HL-60 (cell line): Measurements from ENCODE around the gene PLA2R1.

Experiments
- GABPA ChIP-seq: IDR thresholded peaks from 2 replicates; pipeline ENCODE4 v1.6.1; 2012; ENCODE audit warnings: low read depth
- POLR2AphosphoS5 ChIP-seq: IDR thresholded peaks from 2 replicates; pipeline ENCODE4 v1.6.1; 2012; ENCODE audit warnings: low read depth
- SPI1 ChIP-seq: IDR thresholded peaks from 2 replicates; pipeline ENCODE4 v1.6.1; 2012; ENCODE audit warnings: low read depth, mild to moderate bottlenecking, borderline replicate concordance
- TF ChIP-seq, protein P1 (sequence below): IDR thresholded peaks from one replicate; pipeline ENCODE4 v1.5.1; 2011; ENCODE audit warnings: low read length, control low read depth, inconsistent platforms; ENCODE audit not compliant: insufficient read depth
- TF ChIP-seq, protein P2 (sequence below): IDR thresholded peaks from 2 replicates; pipeline ENCODE4 v1.6.1; 2012; ENCODE audit warnings: low read depth; ENCODE audit not compliant: insufficient replicate concordance

DNA sequence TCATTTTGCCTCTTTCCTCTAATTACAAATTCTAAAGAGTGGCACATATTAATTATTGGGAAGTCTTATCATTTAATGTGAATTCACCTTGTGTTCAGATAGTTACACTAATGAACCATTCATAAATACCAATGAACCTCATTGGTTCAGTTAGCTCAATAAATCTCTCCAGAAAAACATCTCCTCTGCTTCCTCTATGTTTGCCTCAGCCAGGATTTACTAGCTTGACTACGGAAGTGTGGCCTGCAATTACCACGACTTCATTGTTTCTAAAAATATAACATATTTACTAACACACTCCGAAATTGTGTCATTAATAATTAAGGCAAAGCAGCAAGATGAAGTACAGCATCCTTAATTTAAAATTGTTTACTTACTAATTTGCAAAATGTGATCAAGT is 103.3 kb downstream of the PLA2R1 start:
- TF ChIP-seq, protein P1, sequence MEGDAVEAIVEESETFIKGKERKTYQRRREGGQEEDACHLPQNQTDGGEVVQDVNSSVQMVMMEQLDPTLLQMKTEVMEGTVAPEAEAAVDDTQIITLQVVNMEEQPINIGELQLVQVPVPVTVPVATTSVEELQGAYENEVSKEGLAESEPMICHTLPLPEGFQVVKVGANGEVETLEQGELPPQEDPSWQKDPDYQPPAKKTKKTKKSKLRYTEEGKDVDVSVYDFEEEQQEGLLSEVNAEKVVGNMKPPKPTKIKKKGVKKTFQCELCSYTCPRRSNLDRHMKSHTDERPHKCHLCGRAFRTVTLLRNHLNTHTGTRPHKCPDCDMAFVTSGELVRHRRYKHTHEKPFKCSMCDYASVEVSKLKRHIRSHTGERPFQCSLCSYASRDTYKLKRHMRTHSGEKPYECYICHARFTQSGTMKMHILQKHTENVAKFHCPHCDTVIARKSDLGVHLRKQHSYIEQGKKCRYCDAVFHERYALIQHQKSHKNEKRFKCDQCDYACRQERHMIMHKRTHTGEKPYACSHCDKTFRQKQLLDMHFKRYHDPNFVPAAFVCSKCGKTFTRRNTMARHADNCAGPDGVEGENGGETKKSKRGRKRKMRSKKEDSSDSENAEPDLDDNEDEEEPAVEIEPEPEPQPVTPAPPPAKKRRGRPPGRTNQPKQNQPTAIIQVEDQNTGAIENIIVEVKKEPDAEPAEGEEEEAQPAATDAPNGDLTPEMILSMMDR: no peak
- no peak for TF ChIP-seq GABPA
- TF ChIP-seq, protein P2, sequence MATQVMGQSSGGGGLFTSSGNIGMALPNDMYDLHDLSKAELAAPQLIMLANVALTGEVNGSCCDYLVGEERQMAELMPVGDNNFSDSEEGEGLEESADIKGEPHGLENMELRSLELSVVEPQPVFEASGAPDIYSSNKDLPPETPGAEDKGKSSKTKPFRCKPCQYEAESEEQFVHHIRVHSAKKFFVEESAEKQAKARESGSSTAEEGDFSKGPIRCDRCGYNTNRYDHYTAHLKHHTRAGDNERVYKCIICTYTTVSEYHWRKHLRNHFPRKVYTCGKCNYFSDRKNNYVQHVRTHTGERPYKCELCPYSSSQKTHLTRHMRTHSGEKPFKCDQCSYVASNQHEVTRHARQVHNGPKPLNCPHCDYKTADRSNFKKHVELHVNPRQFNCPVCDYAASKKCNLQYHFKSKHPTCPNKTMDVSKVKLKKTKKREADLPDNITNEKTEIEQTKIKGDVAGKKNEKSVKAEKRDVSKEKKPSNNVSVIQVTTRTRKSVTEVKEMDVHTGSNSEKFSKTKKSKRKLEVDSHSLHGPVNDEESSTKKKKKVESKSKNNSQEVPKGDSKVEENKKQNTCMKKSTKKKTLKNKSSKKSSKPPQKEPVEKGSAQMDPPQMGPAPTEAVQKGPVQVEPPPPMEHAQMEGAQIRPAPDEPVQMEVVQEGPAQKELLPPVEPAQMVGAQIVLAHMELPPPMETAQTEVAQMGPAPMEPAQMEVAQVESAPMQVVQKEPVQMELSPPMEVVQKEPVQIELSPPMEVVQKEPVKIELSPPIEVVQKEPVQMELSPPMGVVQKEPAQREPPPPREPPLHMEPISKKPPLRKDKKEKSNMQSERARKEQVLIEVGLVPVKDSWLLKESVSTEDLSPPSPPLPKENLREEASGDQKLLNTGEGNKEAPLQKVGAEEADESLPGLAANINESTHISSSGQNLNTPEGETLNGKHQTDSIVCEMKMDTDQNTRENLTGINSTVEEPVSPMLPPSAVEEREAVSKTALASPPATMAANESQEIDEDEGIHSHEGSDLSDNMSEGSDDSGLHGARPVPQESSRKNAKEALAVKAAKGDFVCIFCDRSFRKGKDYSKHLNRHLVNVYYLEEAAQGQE: no peak
- no peak for TF ChIP-seq POLR2AphosphoS5
- TF ChIP-seq SPI1: no peak
